Measurements from ENCODE around the gene USP31. TPM values are rescaled to one million over a fixed set of nuclear protein-coding genes. Genes with fewer than 3 reads are reported as not detected.

USP31 gene
- total and polyA plus RNA-seq, 10 donors = 0.52 to 9.0 (median 5.5) TPM

DNA sequence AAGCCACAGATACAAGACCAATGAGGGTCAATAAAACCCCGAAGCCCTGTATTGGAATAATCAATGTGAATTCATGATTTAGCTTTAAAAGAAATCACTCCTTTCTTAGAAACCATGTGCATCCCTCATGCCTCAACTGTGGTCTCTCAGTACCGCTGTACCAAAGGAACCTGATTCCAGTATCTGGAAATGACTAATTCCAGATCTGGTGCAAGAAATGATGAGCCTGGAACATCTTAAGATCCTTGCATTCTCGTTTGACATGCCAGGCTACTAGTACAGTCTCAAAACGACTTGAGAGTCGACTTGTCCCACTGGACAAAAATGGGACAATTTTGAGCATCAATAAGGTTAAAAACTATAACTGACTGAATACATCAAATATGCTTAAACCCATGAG, 21.2 kb downstream of the USP31 start:
- no peaks in the 10 kb centered on the region for H3K27me3 ChIP-seq (replicated peaks in 1 of 7)
- no peaks in the 10 kb centered on the region for H3K9me3 ChIP-seq
- H3K4me1 ChIP-seq = peaks cover 0 to 18% (median 6%) of the 10 kb centered on the region in 6 donors
- 84 to 92% (median 88%) methylated on average over 5 of the region's 5 CpGs for WGBS, 5 donors
- no peaks in the 10 kb centered on the region for H3K36me3 ChIP-seq
- DNase-seq = no peak
- no peak overlapping the region for H3K4me3 ChIP-seq
- no peak for TF ChIP-seq POLR2A (IDR thresholded peaks at IDR 0.05)
- no peak for TF ChIP-seq POLR2AphosphoS5 (IDR thresholded peaks at IDR 0.05)
- TF ChIP-seq, protein P1, sequence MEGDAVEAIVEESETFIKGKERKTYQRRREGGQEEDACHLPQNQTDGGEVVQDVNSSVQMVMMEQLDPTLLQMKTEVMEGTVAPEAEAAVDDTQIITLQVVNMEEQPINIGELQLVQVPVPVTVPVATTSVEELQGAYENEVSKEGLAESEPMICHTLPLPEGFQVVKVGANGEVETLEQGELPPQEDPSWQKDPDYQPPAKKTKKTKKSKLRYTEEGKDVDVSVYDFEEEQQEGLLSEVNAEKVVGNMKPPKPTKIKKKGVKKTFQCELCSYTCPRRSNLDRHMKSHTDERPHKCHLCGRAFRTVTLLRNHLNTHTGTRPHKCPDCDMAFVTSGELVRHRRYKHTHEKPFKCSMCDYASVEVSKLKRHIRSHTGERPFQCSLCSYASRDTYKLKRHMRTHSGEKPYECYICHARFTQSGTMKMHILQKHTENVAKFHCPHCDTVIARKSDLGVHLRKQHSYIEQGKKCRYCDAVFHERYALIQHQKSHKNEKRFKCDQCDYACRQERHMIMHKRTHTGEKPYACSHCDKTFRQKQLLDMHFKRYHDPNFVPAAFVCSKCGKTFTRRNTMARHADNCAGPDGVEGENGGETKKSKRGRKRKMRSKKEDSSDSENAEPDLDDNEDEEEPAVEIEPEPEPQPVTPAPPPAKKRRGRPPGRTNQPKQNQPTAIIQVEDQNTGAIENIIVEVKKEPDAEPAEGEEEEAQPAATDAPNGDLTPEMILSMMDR (IDR thresholded peaks at IDR 0.05 in 8 of 11, conservative IDR thresholded peaks at IDR 0.05 in 3 of 11) = no peak
- no peak overlapping the region for H3K27ac ChIP-seq
- intact Hi-C loops (cut with DNase I; ENCODE audit: low total_unique reads) = no loop called here

DNA sequence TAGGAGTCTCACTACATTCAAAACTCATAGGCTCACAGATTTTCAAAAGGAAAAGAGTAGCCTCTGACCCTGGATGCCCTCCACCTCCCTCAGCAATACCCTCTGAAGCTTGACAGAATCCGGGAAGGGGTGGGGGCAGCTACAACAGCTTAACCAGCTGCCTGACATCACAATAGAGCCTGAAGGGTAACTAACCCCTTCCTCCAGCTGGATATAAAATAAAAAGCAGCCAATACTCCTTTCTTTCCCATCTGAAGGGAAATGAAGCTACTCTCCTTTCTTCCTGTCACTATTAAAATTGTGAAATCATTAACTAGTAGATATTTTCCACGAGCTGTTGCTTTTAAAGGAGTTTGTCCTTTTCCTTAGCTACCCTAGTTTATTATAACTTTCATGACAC, 24.0 kb downstream of the USP31 start:
- H3K27me3 ChIP-seq (replicated peaks in 1 of 7) = no peaks in the 10 kb centered on the region
- TF ChIP-seq POLR2A (IDR thresholded peaks at IDR 0.05) = no peak
- TF ChIP-seq, protein P1 (IDR thresholded peaks at IDR 0.05 in 8 of 11, conservative IDR thresholded peaks at IDR 0.05 in 3 of 11) = no peak
- TF ChIP-seq POLR2AphosphoS5 (IDR thresholded peaks at IDR 0.05) = no peak
- H3K9me3 ChIP-seq = no peaks in the 10 kb centered on the region
- no peak overlapping the region for H3K4me3 ChIP-seq
- H3K36me3 ChIP-seq = no peaks in the 10 kb centered on the region
- intact Hi-C loops (cut with DNase I; ENCODE audit: low total_unique reads) = no loop called here
- peak overlapping the region in 3 of 8 donors; percentile 14 to 29 (median 15) for H3K27ac ChIP-seq
- no peak for DNase-seq
- H3K4me1 ChIP-seq = peaks cover 0 to 14% (median 6%) of the 10 kb centered on the region in 6 donors
- WGBS, 5 donors = 32 to 56% (median 44%) methylated on average over 2 of the region's 2 CpGs

DNA sequence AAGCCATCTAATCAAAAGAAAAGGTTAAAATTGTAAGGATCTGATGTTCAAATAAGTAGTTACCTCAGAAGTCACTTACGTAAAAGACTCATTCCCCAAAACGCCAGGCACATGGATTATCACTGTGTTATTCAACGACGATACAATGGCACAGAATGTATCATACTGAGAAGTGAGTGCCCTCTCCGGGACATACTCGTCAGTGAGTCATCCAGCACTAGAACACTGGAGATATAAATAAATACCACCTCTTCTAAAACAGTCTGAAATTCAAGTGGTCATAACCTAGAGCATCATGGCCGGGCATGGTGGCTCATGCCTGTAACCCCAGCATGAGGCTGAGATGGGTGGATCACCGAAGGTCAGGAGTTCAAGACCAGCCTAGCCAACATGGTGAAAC, 24.9 kb downstream of the USP31 start:
- Histone ChIP-seq H3K36me3 (no peaks in the 10 kb centered on the region), H3K9me3 (no peaks in the 10 kb centered on the region), H3K27ac (no peak overlapping the region), H3K4me1 (peaks cover 0 to 14% (median 6%) of the 10 kb centered on the region in 6 donors), H3K27me3 (replicated peaks in 1 of 7) (no peaks in the 10 kb centered on the region), H3K4me3 (no peak overlapping the region)
- TF ChIP-seq POLR2AphosphoS5 (IDR thresholded peaks at IDR 0.05) (no peak), POLR2A (IDR thresholded peaks at IDR 0.05) (no peak)
- TF ChIP-seq, protein P1 (IDR thresholded peaks at IDR 0.05 in 8 of 11, conservative IDR thresholded peaks at IDR 0.05 in 3 of 11) = no peak
- intact Hi-C loops (cut with DNase I; ENCODE audit: low total_unique reads) = no loop called here
- 87 to 94% (median 92%) methylated on average over 8 of the region's 8 CpGs for WGBS, 5 donors
- no peak for DNase-seq

DNA sequence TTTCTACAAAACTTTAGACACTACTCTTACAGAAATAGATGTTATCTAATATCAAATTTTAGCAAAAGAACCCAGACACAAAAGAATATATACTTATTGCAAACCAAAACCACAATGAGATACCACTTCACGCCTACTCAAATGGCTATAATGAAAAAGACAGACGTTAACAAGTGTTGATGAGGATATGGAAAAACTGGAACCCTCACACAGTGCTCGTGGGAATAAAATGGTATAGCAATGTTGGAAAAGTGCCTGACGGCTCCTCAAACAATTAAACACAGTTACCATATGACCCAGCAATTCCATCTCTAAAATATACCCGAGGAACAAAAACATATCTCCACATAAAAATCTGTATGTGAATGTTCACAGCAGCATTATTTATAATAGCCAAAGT, 27.1 kb downstream of the USP31 start:
- 75 to 88% (median 85%) methylated on average over 5 of the region's 5 CpGs for WGBS, 5 donors
- no peaks in the 10 kb centered on the region for H3K36me3 ChIP-seq
- H3K4me3 ChIP-seq = no peak overlapping the region
- intact Hi-C loops (cut with DNase I; ENCODE audit: low total_unique reads) = no loop called here
- no peak overlapping the region for H3K27ac ChIP-seq
- TF ChIP-seq POLR2AphosphoS5 (IDR thresholded peaks at IDR 0.05) (no peak), POLR2A (IDR thresholded peaks at IDR 0.05) (no peak)
- TF ChIP-seq, protein P1 (IDR thresholded peaks at IDR 0.05 in 8 of 11, conservative IDR thresholded peaks at IDR 0.05 in 3 of 11) = no peak
- no peaks in the 10 kb centered on the region for H3K27me3 ChIP-seq (replicated peaks in 1 of 7)
- peaks cover 0 to 14% (median 6%) of the 10 kb centered on the region in 6 donors for H3K4me1 ChIP-seq
- H3K9me3 ChIP-seq = no peaks in the 10 kb centered on the region
- no peak for DNase-seq
